GM21526 (cell line): ENCODE measurements around the gene IRX3.

Experiments used
- ATAC-seq: cut with Tn5 transposase; IDR thresholded peaks from one replicate; pipeline ENCODE4 v1.9.1; 2021; ENCODE audit warnings: moderate library complexity; ENCODE audit not compliant: unreplicated experiment, low FRiP score

The IRX3 gene

DNA sequence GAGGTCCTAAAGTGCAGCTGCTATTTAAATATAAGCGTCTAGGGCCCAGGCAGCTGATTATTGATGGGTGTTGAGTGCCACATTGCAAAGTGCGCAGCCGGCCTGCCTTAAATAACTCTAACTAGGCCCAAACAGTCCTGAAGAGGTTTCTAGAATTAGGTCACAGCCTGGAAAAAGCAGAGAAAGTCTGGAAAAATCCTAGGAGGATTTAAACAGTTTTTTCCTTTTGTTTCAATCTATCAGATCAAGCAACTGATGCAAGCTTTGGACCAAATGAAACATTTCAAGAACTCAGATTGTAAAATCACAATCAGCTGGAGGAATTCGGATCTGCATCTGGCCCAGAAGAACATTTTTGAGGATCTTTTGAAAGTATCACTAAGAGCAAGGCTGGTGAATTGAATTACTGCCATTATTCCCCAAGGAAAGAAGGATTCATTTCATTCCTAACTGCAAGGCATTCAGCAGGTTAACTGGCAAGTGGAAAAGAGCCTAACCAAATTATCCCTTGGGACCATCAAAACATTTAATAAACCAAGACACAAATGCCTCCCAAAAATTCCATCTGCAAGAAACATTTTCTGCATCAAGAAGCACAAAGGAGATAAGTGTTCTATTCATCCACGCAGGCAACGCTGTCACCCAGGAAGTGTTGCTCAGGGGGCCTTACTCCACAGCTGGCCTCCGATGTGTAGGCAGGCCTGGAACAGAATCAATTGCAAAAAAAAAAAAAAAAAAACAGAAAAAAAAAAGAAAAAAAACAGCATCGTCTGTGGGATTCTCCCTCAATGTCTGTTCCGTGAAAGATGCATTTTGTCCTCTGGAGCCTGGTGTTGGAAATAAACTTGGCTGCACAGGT, 46.1 kb downstream of the IRX3 start:
- no peak for ATAC-seq

- no peak for ATAC-seq
Measured at GRCh38 chr16:54239456-54239855, 47.1 kb downstream of the IRX3 start.

GRCh38 chr16:54236773-54237172, 49.8 kb downstream of the IRX3 start:
- no peak for ATAC-seq

DNA sequence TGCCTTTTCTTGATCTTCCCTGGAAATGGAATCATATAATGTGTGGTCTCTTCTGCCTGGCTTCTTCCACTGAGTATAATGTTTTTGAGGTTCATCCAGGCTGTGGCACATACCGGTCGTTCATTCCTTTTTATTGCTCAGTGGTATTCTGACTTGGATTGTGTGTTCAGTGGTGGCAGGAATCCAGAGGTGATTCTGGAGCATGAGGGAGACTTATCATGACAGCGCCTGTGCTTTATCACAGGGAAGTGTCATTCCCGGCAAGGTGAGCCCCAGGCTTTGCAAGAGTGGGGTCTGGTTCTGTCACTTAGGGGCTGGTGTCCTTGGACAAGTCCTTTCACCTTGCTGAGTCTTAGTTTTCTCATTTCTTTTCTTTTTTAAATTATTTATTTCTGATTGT, 53.0 kb downstream of the IRX3 start:
- no peak for ATAC-seq
